ENCODE data around the gene RBM4.
"Not testable (repeated sequence)": the region's sequence is repeated elsewhere in the genome, so short reads cannot be mapped to it uniquely, and the experiment has no call there.

- TF ChIP-seq POLR2A, CTCF (IDR thresholded peaks at IDR 0.05): not testable (repeated sequence)
These were observed 31.9 kb upstream of the RBM4 start for GRCh38 chr11:66606608-66607007.
